Duodenal mucosa (tissue), 2 donors: Measurements from ENCODE around the gene PLXDC1.

Source experiments
- H3K27ac ChIP-seq: one replicate; pipeline ENCODE4 v1.7.0; 2013; ENCODE audit warnings: low read depth, low read length
- H3K27me3 ChIP-seq, 2 donors: one replicate each; pipeline ENCODE4 v1.7.0; 2013; ENCODE audit warnings: low read length in 2 of 2, control low read depth in 1 of 2; ENCODE audit not compliant: insufficient read depth in 2 of 2, control insufficient read depth in 1 of 2
- H3K36me3 ChIP-seq, 2 donors: one replicate each; pipeline ENCODE4 v1.7.0; 2013; ENCODE audit warnings: low read length in 2 of 2, control low read depth in 1 of 2; ENCODE audit not compliant: insufficient read depth in 2 of 2, control insufficient read depth in 1 of 2
- H3K4me1 ChIP-seq, 2 donors: one replicate each; pipeline ENCODE4 v1.7.0; 2013; ENCODE audit warnings: low read length in 2 of 2, control low read depth in 1 of 2; ENCODE audit not compliant: insufficient read depth in 2 of 2, control insufficient read depth in 1 of 2
- H3K4me3 ChIP-seq, 2 donors: one replicate each; pipeline ENCODE4 v1.7.0; 2013; ENCODE audit warnings: low read length in 2 of 2, low read depth in 1 of 2
- H3K9ac ChIP-seq, 2 donors: one replicate each; pipeline ENCODE4 v1.7.0; 2013; ENCODE audit warnings: low read length in 2 of 2, low read depth in 1 of 2
- H3K9me3 ChIP-seq, 2 donors: one replicate each; pipeline ENCODE4 v1.7.0; 2013; ENCODE audit warnings: low read length in 2 of 2, control low read depth in 1 of 2; ENCODE audit not compliant: control insufficient read depth in 1 of 2

Gene PLXDC1

DNA sequence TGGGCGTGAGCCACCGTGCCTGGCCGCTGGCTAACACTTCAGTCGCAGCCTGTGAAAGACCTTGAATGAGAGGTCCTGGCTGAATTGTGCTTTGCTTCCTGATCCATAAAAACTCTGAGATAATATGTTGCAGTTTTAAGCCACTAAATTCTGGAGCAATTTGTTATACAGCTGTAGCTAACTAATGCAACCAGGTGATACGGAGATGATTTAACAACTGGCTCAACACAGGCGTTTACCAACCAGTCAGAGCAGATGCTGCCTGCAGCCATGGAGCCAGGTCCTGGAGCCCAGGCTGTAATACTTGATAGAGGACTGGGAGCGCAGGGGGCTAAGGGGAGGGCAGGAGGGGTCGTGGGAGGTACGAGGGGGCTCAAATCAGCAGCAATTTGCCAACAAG is 50.9 kb downstream of the PLXDC1 start:
- no peaks in the 10 kb centered on the region for H3K9me3 ChIP-seq
- no peaks in the 10 kb centered on the region for H3K36me3 ChIP-seq
- H3K4me1 ChIP-seq, result peaks cover 31 to 43% of the 10 kb centered on the region in 2 donors
- no peak overlapping the region for H3K9ac ChIP-seq
- H3K27me3 ChIP-seq, result peaks cover 0 to 3% of the 10 kb centered on the region in 2 donors
- no peak overlapping the region for H3K27ac ChIP-seq
- no peak overlapping the region for H3K4me3 ChIP-seq

DNA sequence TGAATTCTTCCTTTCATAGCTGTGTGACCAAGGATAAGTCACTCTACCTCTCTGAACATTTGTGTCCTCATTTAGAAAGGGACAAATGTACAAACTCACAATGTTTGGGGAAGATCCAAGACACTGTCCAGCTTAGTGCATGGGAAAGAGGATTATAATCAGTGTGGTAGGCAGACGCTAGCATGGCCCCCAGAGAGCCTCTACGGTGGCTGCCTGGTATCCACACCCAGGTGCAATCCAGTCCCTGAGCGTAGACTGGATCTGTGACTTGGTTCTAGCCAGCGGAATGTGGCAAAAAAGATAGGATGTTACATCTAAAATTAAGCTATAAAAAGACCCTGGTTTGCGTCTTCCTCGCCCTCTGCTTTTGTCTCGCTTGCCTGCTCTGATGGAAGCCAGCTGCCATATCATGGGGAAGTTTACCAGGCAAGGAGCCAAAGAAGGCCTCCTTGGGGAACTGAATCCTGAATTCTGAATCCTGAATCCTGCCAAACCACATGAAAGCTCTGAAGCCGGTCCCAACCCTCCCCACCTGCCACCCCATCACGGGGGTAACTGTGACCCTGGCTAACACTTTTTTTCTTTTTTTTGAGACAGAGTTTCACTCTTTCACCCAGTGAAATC is 51.7 kb downstream of the PLXDC1 start:
- Histone ChIP-seq H3K27me3 (peaks cover 0 to 3% of the 10 kb centered on the region in 2 donors), H3K4me1 (peaks cover 30 to 45% of the 10 kb centered on the region in 2 donors), H3K4me3 (no peak overlapping the region), H3K9ac (no peak overlapping the region), H3K27ac (no peak overlapping the region), H3K36me3 (no peaks in the 10 kb centered on the region), H3K9me3 (no peaks in the 10 kb centered on the region)

DNA sequence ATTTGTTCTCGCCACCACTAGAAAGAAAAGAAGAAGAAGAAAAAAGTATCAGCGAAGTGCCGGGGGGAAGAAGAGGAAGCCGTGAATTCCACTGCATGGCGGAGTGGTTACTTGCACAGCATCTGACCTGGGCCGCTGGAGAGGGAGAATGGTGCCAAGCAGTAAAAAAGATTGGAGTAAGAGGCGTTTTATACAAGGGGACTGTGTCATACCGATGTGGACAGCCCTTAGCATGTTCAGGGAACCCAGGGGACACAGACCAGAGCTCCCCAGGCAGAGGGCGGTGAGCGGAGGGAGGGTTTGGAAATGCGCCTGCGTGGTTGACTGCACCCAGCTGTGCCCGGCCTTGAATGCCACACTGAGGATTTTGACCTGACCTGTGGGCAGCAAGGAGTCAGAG is 52.8 kb downstream of the PLXDC1 start:
- H3K9me3 ChIP-seq, result no peaks in the 10 kb centered on the region
- peaks cover 0 to 3% of the 10 kb centered on the region in 2 donors for H3K27me3 ChIP-seq
- H3K9ac ChIP-seq, result no peak overlapping the region
- H3K36me3 ChIP-seq, result no peaks in the 10 kb centered on the region
- H3K4me1 ChIP-seq, result peaks cover 25 to 46% of the 10 kb centered on the region in 2 donors
- no peak overlapping the region for H3K27ac ChIP-seq
- H3K4me3 ChIP-seq, result no peak overlapping the region

DNA sequence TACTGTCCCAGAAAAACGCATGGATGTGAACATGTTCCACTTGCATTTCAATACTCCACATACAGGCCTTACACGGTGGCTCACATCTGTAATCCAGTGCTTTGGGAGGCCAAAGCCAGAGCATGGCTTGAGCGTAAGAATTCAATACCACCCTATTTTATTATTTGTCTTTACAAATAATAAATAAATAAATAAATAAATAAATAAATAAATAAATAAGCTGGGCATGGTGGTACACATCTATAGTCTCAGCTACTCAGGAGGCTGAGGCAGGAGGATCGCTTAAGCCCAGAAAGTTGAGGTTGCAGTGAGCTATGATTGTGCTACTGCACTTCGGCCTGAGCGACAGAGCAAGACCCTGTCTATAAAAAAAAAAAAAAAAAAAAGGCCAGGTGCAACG is 53.9 kb downstream of the PLXDC1 start:
- H3K4me3 ChIP-seq, result no peak overlapping the region
- H3K27ac ChIP-seq, result no peak overlapping the region
- H3K4me1 ChIP-seq, result peaks cover 31 to 46% of the 10 kb centered on the region in 2 donors
- peaks cover 0 to 3% of the 10 kb centered on the region in 2 donors for H3K27me3 ChIP-seq
- H3K9me3 ChIP-seq, result no peaks in the 10 kb centered on the region
- no peak overlapping the region for H3K9ac ChIP-seq
- H3K36me3 ChIP-seq, result no peaks in the 10 kb centered on the region

DNA sequence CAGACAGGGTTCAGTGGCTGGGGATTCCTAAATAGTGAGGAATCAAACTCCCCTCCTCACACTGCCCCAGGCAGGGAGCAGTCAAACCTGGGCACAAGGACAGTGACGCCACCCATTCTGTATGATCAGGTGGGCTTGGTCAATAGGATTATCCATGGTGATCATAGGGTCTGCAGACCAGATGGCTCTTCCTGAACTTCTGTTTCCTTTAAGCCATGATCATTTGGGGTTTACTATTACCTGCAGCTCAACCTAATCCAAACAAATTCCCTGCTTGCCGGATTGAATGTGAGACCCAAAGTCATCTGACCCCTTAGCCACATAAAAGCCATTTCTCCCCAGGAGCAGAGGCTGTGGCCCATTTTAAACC is 54.3 kb downstream of the PLXDC1 start:
- Histone ChIP-seq H3K36me3 (no peaks in the 10 kb centered on the region), H3K4me1 (peaks cover 33 to 48% of the 10 kb centered on the region in 2 donors), H3K9ac (no peak overlapping the region), H3K27ac (no peak overlapping the region), H3K27me3 (peaks cover 0 to 3% of the 10 kb centered on the region in 2 donors), H3K9me3 (no peaks in the 10 kb centered on the region), H3K4me3 (no peak overlapping the region)

DNA sequence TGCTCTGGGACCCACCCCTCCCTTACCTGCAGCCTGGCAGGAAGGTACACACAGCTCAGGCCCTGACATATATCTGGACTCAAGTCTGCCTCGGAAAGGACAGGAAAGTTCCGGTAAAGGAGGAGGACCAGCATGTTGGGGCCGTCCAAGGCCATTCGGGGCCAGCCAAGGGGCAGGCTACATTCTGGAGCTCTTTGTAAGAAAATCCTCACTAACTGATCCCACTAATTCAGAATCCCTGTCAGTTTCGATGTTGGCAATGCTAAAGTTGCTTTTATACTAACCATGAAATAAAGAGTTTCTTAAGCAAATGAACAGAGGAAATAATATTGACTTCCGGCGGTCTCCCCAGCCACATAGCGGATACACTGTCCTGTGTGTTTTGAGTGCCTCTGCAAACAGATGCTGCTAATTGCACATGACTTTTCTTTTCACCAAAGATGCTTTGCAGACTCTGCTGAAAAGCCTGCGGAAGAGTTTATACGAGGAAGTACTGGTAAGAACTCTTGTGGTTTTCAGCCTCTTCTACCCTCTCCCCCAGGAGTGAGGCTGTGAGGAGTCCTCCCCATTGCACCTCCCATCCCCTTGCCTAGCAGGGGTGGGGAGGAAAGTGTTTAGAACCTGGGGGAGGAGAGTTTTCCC is 54.8 kb downstream of the PLXDC1 start:
- H3K4me3 ChIP-seq, result peak overlapping the region; percentile 6 to 17
- H3K9me3 ChIP-seq, result no peaks in the 10 kb centered on the region
- H3K4me1 ChIP-seq, result peaks cover 33 to 44% of the 10 kb centered on the region in 2 donors
- H3K36me3 ChIP-seq, result no peaks in the 10 kb centered on the region
- peaks cover 0 to 3% of the 10 kb centered on the region in 2 donors for H3K27me3 ChIP-seq
- no peak overlapping the region for H3K9ac ChIP-seq
- H3K27ac ChIP-seq, result no peak overlapping the region

DNA sequence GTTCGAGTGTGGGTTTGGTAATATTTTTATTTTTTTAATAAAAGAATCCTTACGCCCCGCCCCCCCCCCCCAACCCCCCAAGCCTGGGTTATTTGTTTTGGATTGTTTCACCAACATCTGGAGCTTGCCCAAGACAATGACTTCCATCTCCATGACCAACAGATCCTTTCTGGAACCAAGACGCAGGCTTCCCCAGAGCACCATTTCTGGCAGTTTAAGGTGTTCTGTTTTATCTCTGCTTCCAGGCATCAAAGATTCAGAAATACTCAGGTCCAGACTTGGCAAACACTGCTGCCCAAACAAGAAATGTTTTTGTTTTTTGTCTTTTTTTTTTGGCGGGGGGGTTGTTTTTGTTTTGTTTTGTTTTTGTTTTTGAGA is 56.1 kb downstream of the PLXDC1 start:
- Histone ChIP-seq H3K36me3 (no peaks in the 10 kb centered on the region), H3K27me3 (peaks cover 0 to 3% of the 10 kb centered on the region in 2 donors), H3K9ac (no peak overlapping the region), H3K9me3 (no peaks in the 10 kb centered on the region), H3K27ac (no peak overlapping the region), H3K4me3 (no peak overlapping the region), H3K4me1 (peaks cover 41 to 52% of the 10 kb centered on the region in 2 donors)

DNA sequence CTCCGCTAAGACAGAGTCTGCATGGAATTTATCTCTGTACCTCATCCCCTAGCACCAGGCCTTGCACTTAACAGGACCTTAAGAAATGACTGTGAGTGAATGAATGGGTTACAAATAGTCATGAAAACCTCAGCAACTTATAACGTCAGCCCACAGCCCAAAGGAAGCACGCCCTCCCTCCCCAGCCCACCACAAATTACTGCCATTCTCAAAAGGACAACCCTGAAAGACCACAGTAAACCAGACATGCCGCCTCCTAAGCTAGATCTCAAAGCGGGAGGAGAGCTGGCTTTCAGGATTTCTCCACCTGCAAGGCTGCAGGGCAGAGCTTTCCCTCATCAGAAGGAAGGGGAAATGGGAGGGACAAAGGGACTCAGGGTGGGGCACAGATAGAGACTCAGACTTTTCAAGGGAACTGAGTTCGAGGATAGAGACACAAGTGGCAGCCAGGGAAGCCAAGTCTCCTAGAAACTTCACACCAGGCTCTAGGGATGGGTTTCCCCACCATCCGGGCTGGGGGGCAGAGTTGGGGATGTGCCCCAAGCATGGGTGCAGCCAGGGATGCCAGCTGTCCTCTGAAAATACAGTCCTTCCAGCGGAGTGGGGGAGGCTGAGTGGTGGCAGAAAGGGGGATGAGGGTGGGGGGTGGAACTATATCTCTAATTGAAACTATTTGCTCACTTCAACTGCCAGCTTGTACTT is 56.7 kb downstream of the PLXDC1 start:
- Histone ChIP-seq H3K4me3 (no peak overlapping the region), H3K4me1 (peaks cover 41 to 52% of the 10 kb centered on the region in 2 donors), H3K9me3 (no peaks in the 10 kb centered on the region), H3K9ac (no peak overlapping the region), H3K27me3 (peaks cover 0 to under 1% of the 10 kb centered on the region in 2 donors), H3K36me3 (no peaks in the 10 kb centered on the region), H3K27ac (no peak overlapping the region)

DNA sequence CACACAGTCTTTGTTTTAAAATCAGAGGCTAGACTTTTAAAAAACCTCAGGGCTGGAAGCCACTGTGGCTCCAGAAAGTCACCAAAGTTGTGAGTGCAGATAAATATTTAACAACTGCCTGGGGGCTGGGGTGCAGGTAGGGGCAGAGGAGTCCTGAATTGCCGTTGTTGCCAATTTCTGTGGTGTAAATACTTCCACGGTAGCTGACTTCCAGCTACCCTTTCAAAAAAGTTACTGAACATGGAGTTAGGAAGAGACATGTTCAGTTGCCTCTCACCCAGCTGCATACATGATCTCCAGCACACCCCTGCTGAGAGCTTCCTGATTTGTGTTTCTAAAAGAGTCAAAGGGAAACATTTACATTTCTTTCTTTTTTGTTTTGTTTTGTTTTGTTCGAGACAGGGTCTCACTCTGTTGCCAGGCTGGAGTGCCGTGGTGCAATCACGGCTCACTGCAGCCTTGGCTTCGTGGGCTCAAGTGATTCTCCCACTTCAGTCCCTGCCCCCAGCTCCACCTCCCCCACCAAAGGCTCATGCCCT is 58.7 kb downstream of the PLXDC1 start:
- Histone ChIP-seq H3K4me1 (peaks cover 37 to 40% of the 10 kb centered on the region in 2 donors), H3K4me3 (no peak overlapping the region), H3K27ac (no peak overlapping the region)

More for the DNA sequence above, 58.7 kb downstream of the PLXDC1 start:
- Histone ChIP-seq H3K9ac (no peak overlapping the region), H3K36me3 (no peaks in the 10 kb centered on the region), H3K9me3 (no peaks in the 10 kb centered on the region), H3K27me3 (no peaks in the 10 kb centered on the region)
